ENCODE data around the gene ADCY3. TPM values are rescaled to one million over a fixed set of nuclear protein-coding genes. Genes with fewer than 3 reads are reported as not detected.
A peak's percentile ranks its signal among the peaks of the same experiment; 100 is the strongest.

Gene ADCY3
- total RNA-seq, 1 experiment from 2014 or later = 50.3 TPM

GRCh38 chr2:24906466-24906865 lies 13.6 kb downstream of the ADCY3 start:
- ChIA-PET POLR2A (no interaction called here), CTCF (no interaction called here)
- intact Hi-C loops (cut with micrococcal nuclease) = no loop called here
- H3K4me1 Mint-ChIP-seq (ENCODE audit: insufficient read depth, unreplicated experiment) = peaks cover 11% of the 10 kb centered on the region
- no TSS peak for BruUV-seq (replicated peaks)
- H3K27me3 Mint-ChIP-seq (ENCODE audit: insufficient read depth, unreplicated experiment) = no peaks in the 10 kb centered on the region
- H3K9me3 Mint-ChIP-seq (ENCODE audit: unreplicated experiment) = no peaks in the 10 kb centered on the region
- H3K27ac Mint-ChIP-seq (ENCODE audit: low read depth, unreplicated experiment) = no peak overlapping the region
- DNase-seq (ENCODE audit: unreplicated experiment) = no peak
- no peak for TF ChIP-seq CTCF (IDR thresholded peaks at IDR 0.05; ENCODE audit: unreplicated experiment)
- no peak overlapping the region for H3K4me3 Mint-ChIP-seq (ENCODE audit: unreplicated experiment)
- H3K36me3 Mint-ChIP-seq (ENCODE audit: insufficient read depth, unreplicated experiment) = peaks cover 29% of the 10 kb centered on the region

GRCh38 chr2:24903161-24904103 lies 16.6 kb downstream of the ADCY3 start:
- intact Hi-C loops (cut with micrococcal nuclease) = no loop called here
- TF ChIP-seq CTCF (IDR thresholded peaks at IDR 0.05; ENCODE audit: unreplicated experiment) = no peak
- CTCF ChIA-PET = no interaction called here

GRCh38 chr2:24899361-24899910 lies 20.6 kb downstream of the ADCY3 start:
- no peak overlapping the region for H3K4me3 Mint-ChIP-seq (ENCODE audit: unreplicated experiment)
- ChIA-PET POLR2A (no interaction called here), CTCF (no interaction called here)
- no peak for DNase-seq (ENCODE audit: unreplicated experiment)
- H3K4me1 Mint-ChIP-seq (ENCODE audit: insufficient read depth, unreplicated experiment) = no peaks in the 10 kb centered on the region
- intact Hi-C loops (cut with micrococcal nuclease) = no loop called here
- H3K36me3 Mint-ChIP-seq (ENCODE audit: insufficient read depth, unreplicated experiment) = peaks cover 33% of the 10 kb centered on the region
- no peaks in the 10 kb centered on the region for H3K27me3 Mint-ChIP-seq (ENCODE audit: insufficient read depth, unreplicated experiment)
- no peak for TF ChIP-seq CTCF (IDR thresholded peaks at IDR 0.05; ENCODE audit: unreplicated experiment)
- H3K27ac Mint-ChIP-seq (ENCODE audit: low read depth, unreplicated experiment) = no peak overlapping the region
- no TSS peak for BruUV-seq (replicated peaks)
- peaks cover 40% of the 10 kb centered on the region for H3K9me3 Mint-ChIP-seq (ENCODE audit: unreplicated experiment)

More at GRCh38 chr2:24903161-24904103, 16.6 kb downstream of the ADCY3 start:
- Mint-ChIP-seq H3K9me3 (ENCODE audit: unreplicated experiment) (peaks cover under 1% of the 10 kb centered on the region), H3K27ac (ENCODE audit: low read depth, unreplicated experiment) (peak overlapping the region; percentile 81), H3K4me3 (ENCODE audit: unreplicated experiment) (no peak overlapping the region), H3K4me1 (ENCODE audit: insufficient read depth, unreplicated experiment) (peaks cover 6% of the 10 kb centered on the region), H3K27me3 (ENCODE audit: insufficient read depth, unreplicated experiment) (no peaks in the 10 kb centered on the region), H3K36me3 (ENCODE audit: insufficient read depth, unreplicated experiment) (peaks cover 18% of the 10 kb centered on the region)
- POLR2A ChIA-PET = no interaction called here
- no peak for DNase-seq (ENCODE audit: unreplicated experiment)
- BruUV-seq (replicated peaks) = no TSS peak

GRCh38 chr2:24898122-24899109 lies 21.6 kb downstream of the ADCY3 start:
- CTCF ChIA-PET = no interaction called here
- POLR2A ChIA-PET = no interaction called here
- no peak for DNase-seq (ENCODE audit: unreplicated experiment)
- BruUV-seq (replicated peaks) = no TSS peak
- no peaks in the 10 kb centered on the region for H3K27me3 Mint-ChIP-seq (ENCODE audit: insufficient read depth, unreplicated experiment)
- H3K36me3 Mint-ChIP-seq (ENCODE audit: insufficient read depth, unreplicated experiment) = peaks cover 25% of the 10 kb centered on the region
- H3K4me1 Mint-ChIP-seq (ENCODE audit: insufficient read depth, unreplicated experiment) = no peaks in the 10 kb centered on the region
- H3K4me3 Mint-ChIP-seq (ENCODE audit: unreplicated experiment) = no peak overlapping the region
- H3K9me3 Mint-ChIP-seq (ENCODE audit: unreplicated experiment) = peaks cover 49% of the 10 kb centered on the region
- intact Hi-C loops (cut with micrococcal nuclease) = no loop called here
- no peak overlapping the region for H3K27ac Mint-ChIP-seq (ENCODE audit: low read depth, unreplicated experiment)
- no peak for TF ChIP-seq CTCF (IDR thresholded peaks at IDR 0.05; ENCODE audit: unreplicated experiment)
